Adipocyte (in vitro differentiated cells): ENCODE data around the gene FLVCR1.
"Not testable (repeated sequence)": the region's sequence is repeated elsewhere in the genome, so short reads cannot be mapped to it uniquely, and the experiment has no call there.

ENCODE experiments used
- DNase-seq: peaks from one replicate; pipeline ENCODE4 v3.0.0-alpha.2; 2015; ENCODE audit warnings: low read depth
- H3K27me3 ChIP-seq: replicated peaks from 2 replicates; pipeline ENCODE4 v1.7.0; 2013; ENCODE audit warnings: mild to moderate bottlenecking, low read length, moderate library complexity; ENCODE audit not compliant: control insufficient read depth, insufficient read depth
- H3K36me3 ChIP-seq: 2 replicates; pipeline ENCODE4 v1.7.0; 2013; ENCODE audit warnings: low read length, mild to moderate bottlenecking, moderate library complexity; ENCODE audit not compliant: control insufficient read depth, insufficient read depth, severe bottlenecking
- H3K4me1 ChIP-seq: 2 replicates; pipeline ENCODE4 v1.7.0; 2013; ENCODE audit warnings: mild to moderate bottlenecking, low read length, moderate library complexity; ENCODE audit not compliant: control insufficient read depth, insufficient read depth
- H3K4me3 ChIP-seq: 2 replicates; pipeline ENCODE4 v1.7.0; 2013; ENCODE audit warnings: mild to moderate bottlenecking, low read length, moderate library complexity
- H3K9ac ChIP-seq: 2 replicates; pipeline ENCODE4 v1.7.0; 2013; ENCODE audit warnings: mild to moderate bottlenecking, low read length, moderate library complexity
- H3K9me3 ChIP-seq: 2 replicates; pipeline ENCODE4 v1.7.0; 2013; ENCODE audit warnings: mild to moderate bottlenecking, low read length, moderate library complexity; ENCODE audit not compliant: control insufficient read depth

The FLVCR1 gene

DNA sequence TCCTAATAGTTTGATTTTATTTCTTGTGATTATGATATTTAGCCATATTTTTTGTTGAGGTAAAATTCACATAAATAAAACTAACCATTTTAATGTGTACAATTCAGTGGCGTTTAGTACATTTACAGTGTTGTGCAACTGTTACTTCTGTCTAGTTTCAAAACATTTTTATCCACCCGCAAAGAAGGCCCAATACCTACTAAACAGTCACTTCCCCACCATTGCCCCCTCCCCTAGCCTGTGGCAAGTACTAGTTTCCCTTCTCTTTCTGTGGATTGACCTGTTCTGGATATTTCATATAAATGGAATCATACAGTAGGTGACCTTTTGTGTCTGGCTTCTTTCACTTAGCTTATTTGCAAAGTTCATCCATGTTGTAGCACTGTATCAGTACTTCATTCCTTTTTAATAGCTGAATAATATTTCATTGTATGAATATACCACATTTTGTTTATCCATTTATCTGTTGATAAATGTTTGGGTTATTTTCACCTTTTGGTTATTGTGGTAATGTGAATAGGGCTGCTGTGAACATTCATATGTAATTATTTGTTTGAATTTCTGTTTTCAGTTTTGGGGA, 4.1 kb downstream of the FLVCR1 start:
- no peaks in the 10 kb centered on the region for H3K9me3 ChIP-seq
- DNase-seq: no peak
- peaks cover 14% of the 10 kb centered on the region for H3K4me1 ChIP-seq
- H3K36me3 ChIP-seq: peaks cover 14% of the 10 kb centered on the region
- H3K9ac ChIP-seq: no peak overlapping the region
- peak overlapping the region; percentile 50 for H3K4me3 ChIP-seq
- no peaks in the 10 kb centered on the region for H3K27me3 ChIP-seq

DNA sequence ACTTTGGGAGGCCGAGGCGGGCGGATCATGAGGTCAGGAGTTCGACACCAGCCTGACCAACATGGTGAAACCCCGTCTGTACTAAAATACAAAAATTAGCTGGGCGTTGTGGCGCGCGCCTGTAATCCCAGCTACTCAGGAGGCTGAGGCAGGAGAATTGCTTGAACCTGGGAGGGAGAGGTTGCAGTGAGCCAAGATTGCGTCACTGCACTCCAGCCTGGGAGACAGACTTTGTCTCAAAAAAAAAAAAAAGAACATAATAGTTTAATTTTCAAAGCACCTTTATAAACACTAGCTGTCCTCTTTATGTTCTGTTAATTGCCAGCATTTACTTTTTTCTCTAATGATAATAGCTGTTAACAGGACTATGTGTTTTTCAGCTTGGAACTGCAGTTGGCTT, 5.3 kb downstream of the FLVCR1 start:
- not testable (repeated sequence) for H3K9me3 ChIP-seq, H3K4me3 ChIP-seq, H3K9ac ChIP-seq, H3K27me3 ChIP-seq, DNase-seq
- Histone ChIP-seq H3K36me3 (peaks cover 18% of the 10 kb centered on the region), H3K4me1 (peaks cover 13% of the 10 kb centered on the region)

DNA sequence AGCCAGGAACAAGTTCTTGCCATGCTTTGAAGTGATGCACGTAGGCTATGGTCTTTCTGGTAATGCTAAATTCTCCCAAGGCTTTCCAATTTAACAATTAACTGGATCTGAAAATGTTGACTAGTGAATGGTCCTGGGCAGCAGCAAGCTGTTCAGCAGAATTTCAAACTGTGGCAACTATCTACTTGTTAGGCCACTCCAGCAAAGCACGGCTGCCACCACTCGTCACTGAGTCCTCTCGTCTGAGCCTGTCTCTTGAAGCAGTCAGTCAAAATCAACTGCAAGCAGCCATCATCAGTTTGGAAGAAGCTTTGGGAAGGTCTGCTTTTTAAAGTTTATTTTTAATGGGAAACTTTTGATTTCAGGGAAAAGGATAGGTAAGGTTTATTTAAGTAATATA, 6.1 kb downstream of the FLVCR1 start:
- Histone ChIP-seq H3K4me3 (no peak overlapping the region), H3K4me1 (peaks cover 8% of the 10 kb centered on the region), H3K27me3 (no peaks in the 10 kb centered on the region), H3K9ac (no peak overlapping the region), H3K36me3 (peaks cover 27% of the 10 kb centered on the region), H3K9me3 (no peaks in the 10 kb centered on the region)
- no peak for DNase-seq

DNA sequence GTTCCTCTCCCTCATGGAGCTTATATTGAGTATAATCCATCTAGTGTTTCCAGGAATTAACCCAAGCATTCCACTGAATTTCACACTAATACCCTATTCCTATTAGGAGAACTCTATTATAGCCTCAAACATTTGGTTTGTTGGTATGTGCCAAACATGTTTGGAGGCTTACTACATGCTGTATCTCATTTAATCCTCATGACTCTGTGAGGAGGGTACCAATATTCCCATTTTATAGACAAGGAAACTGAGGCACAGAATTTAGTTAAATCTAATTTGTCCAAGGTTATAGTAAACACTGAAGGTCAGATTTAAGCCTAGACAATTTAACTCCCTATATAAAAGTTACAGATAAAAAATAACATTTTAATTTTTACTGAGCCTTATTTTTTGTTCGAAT, 9.1 kb downstream of the FLVCR1 start:
- H3K27me3 ChIP-seq: no peaks in the 10 kb centered on the region
- no peaks in the 10 kb centered on the region for H3K9me3 ChIP-seq
- H3K36me3 ChIP-seq: peaks cover 52% of the 10 kb centered on the region
- H3K9ac ChIP-seq: no peak overlapping the region
- H3K4me1 ChIP-seq: no peaks in the 10 kb centered on the region
- no peak overlapping the region for H3K4me3 ChIP-seq
- no peak for DNase-seq

DNA sequence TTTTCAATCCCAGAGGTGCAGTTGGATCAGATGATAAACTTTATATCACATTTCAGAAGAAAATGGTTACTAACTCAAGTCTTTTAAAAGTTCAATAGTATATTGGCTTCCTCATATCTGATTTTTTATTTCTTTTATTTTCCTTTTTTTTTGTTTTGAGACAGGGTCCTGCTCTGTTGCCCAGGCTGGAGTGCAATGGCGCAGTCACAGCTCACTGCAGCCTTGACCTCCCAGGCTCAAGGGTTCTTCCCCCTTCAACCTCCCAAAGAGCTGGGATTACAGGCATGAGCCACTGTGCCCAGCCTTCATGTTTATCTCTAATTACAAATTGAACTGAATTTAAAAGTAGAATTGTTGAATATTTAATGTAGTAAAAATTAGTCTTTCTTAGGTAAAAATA, 13.9 kb downstream of the FLVCR1 start:
- Histone ChIP-seq H3K27me3 (no peaks in the 10 kb centered on the region), H3K36me3 (peaks cover 73% of the 10 kb centered on the region), H3K9me3 (no peaks in the 10 kb centered on the region), H3K4me1 (no peaks in the 10 kb centered on the region), H3K9ac (no peak overlapping the region), H3K4me3 (no peak overlapping the region)
- DNase-seq: no peak

DNA sequence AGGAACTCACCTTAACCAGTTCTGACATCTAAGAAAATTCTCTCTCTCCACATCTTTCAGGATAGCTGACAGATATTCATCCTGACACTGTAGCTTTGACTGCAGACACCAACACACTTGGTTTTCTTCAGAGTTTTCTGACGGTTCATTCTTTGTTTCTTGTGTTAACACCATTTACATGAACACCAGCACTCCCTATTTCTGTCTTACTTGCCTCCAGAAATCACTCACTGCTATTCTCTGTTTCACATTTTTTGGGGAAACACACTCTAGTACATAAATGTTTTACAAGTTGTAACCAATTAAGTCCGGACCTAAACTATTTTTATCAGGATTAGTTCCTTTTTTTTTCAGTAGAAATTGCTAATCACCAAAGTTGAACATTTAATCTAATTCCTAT, 15.4 kb downstream of the FLVCR1 start:
- Histone ChIP-seq H3K4me3 (no peak overlapping the region), H3K9me3 (no peaks in the 10 kb centered on the region), H3K4me1 (no peaks in the 10 kb centered on the region), H3K36me3 (peaks cover 72% of the 10 kb centered on the region), H3K9ac (no peak overlapping the region), H3K27me3 (no peaks in the 10 kb centered on the region)
- no peak for DNase-seq

DNA sequence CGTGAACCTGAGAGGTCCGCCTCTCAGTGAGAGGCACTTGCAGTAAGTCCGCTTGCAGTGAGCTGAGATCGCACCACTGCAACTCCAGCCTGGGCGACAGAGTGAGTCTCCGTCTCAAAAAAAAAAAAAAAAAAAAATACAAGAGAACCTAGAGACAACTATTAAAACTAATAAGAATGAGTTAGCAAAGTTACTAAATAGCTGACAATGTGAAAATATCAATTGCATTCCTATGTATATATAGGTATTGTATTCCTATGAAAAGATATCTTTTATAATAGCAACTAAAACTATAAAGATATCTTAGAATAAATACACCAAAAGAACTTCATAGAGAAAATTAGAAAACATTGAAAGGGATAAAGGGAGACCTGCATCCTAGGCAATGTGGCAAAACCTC, 20.3 kb downstream of the FLVCR1 start:
- H3K36me3 ChIP-seq: peaks cover 70% of the 10 kb centered on the region
- H3K4me3 ChIP-seq: no peak overlapping the region
- no peaks in the 10 kb centered on the region for H3K4me1 ChIP-seq
- H3K9me3 ChIP-seq: no peaks in the 10 kb centered on the region
- H3K27me3 ChIP-seq: no peaks in the 10 kb centered on the region
- H3K9ac ChIP-seq: no peak overlapping the region
- DNase-seq: no peak

DNA sequence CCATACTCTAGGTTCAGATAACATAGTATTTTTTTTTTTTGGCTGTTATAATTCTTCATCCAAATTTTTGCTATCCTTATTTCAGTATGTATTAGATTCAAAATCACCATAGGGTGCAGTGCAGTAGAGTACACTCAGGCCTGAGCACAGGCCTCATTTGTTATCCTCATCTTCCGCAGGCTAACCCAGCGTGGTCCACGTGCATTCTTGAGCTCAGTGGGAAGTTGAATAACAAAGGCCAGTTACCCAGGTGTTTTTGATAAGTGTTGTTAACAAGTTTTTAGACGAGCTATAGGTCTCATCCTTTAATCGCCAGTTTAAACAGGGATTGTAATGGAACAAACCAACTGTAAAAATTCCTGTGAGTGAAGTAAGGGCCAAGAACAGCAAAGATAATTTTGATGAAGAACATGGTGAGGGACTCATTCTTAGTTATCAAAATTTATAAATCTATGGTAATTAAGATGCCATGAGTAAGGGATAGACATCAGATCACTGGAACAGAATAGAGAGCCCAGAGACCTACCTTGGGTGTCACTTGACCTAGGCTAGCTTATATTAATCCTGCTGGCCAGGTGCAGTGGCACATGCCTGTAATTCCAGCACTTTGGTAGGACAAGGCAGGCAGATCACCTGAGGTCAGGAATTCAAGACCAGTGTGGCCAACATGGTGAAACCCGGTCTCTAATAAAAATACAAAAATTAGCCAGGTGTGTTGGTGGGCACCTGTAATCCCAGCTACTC, 22.0 kb downstream of the FLVCR1 start:
- Histone ChIP-seq H3K36me3 (peaks cover 75% of the 10 kb centered on the region), H3K4me1 (no peaks in the 10 kb centered on the region), H3K4me3 (no peak overlapping the region), H3K9ac (no peak overlapping the region), H3K27me3 (no peaks in the 10 kb centered on the region), H3K9me3 (no peaks in the 10 kb centered on the region)
- DNase-seq: no peak

DNA sequence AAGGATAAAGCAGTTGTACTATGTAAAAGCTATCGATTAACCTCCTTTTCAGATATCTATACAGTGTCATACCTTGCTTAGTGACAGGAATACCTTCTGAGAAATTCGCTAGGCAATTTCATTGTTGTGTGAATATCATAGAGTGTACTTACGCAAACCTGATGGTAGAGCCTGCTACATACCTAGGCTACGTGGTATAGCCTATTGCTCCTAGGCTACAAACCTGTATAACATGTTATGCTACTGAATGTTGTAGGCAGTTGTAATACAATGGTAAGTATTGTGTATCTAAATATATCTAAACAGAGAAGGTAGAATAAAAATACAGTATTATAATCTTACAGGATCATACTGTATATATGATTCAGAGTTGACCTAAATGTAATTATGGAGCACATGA, 26.5 kb downstream of the FLVCR1 start:
- Histone ChIP-seq H3K9ac (no peak overlapping the region), H3K9me3 (no peaks in the 10 kb centered on the region), H3K36me3 (peaks cover 88% of the 10 kb centered on the region), H3K27me3 (no peaks in the 10 kb centered on the region), H3K4me1 (no peaks in the 10 kb centered on the region), H3K4me3 (no peak overlapping the region)
- no peak for DNase-seq

DNA sequence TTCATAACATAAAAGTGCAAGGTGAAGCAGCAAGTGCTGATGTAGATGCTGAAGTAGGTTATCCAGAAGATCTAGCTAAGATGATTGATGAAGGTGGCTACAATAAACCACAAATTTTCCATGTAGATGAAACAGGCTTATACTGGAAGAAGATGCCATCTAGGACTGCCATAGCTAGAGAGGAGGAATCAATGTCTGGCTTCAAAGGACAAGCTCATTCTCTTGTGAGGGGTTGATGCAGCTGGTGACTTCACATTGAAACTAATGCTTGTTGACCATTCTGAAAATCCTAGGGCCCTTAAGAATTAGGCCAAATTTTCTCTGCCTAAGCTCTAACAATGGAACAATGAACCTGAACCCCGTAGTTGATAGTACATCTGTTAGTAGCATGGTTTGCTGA, 34.0 kb downstream of the FLVCR1 start:
- peaks cover 79% of the 10 kb centered on the region for H3K36me3 ChIP-seq
- DNase-seq: no peak
- H3K9me3 ChIP-seq: no peaks in the 10 kb centered on the region

DNA sequence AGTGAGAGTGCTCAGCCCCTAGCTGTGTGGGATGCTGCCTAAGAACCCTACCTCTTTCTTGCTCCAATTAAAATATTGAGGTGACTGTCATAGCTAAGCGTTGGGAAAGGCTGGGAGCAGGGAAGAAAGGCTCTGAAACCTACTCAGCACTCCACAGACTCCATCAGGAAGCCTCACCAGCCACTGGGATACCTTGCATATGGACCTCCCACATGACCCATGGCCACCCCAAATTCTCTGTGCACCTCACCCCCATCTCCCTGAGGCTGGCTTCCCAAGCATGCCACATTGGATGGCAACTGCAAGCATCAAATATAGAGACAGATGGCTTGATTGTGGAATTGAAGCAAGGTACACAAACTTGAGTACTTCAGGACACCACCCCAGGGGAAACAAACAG, 41.8 kb downstream of the FLVCR1 start:
- peaks cover 31% of the 10 kb centered on the region for H3K9me3 ChIP-seq
- H3K9ac ChIP-seq: no peak overlapping the region
- no peaks in the 10 kb centered on the region for H3K27me3 ChIP-seq
- H3K4me1 ChIP-seq: no peaks in the 10 kb centered on the region
- no peak overlapping the region for H3K4me3 ChIP-seq
- no peak for DNase-seq
- peaks cover 51% of the 10 kb centered on the region for H3K36me3 ChIP-seq

More for the DNA sequence above, 34.0 kb downstream of the FLVCR1 start:
- Histone ChIP-seq H3K9ac (no peak overlapping the region), H3K4me1 (no peaks in the 10 kb centered on the region), H3K4me3 (no peak overlapping the region), H3K27me3 (no peaks in the 10 kb centered on the region)

DNA sequence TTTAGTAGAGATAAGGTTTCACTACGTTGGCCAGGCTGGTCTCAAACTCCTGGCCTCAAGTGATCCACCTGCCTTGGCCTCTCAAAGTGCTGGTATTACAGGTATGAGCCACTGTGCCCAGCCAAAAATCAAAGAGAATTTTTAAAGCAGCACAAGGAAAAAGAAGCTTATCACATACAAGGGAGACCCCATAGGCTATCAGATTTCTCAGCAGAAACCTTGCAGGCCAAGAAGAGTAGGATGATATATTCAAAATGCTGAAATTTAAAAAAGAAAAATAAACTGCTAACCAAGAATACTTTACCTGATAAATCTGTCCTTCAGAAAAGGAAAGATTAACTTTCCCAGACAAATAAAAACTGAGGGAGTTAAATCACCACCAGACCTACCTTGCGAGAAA, 43.2 kb downstream of the FLVCR1 start:
- H3K9me3 ChIP-seq: peaks cover 41% of the 10 kb centered on the region
- no peak overlapping the region for H3K9ac ChIP-seq
- no peak for DNase-seq
- H3K36me3 ChIP-seq: peaks cover 37% of the 10 kb centered on the region
- no peaks in the 10 kb centered on the region for H3K4me1 ChIP-seq
- H3K27me3 ChIP-seq: no peaks in the 10 kb centered on the region
- H3K4me3 ChIP-seq: no peak overlapping the region
